ENCODE data around the gene WDR86.

Gene WDR86

DNA sequence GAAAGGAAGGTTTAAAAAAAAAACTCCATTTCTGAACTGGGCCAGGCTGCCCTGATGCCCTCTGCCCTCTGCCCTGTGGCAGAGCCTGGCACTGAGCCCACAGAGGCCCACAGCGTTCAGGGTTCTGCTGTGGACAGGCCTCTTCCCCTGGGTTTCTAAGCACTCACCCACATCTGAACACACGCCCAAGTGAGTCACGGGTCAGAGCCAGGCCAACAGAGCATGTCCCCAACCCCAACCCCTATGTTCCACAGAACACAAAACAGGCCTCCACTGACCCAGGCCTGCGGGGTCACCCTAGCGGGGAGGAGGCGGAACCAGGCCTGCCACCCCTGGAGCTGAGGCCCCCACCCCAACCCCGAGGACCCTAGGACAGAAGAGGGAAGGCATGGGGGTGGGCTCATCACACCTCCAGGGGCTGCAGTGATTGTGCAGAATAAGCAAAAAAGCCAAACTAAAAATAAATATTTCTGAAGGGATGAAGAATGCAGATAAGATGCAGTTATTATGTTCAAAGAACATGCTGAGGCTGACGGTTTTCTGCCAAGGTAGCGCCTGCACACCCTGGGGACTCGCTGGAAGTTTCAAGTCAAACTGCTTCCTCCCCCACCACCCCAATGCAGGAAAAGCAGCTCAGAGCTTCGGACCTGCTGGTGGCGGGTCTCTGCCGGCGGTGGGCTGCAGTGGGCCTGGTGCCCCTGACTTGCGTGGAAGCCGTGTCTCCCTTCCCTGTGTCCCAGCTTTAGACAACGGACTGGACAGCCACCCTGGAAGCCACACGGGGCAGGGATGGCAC lies 5.4 kb downstream of the WDR86 start:
- CTCF ChIA-PET, result interaction anchor here (0.6 kb wide), 1 partner anchor 12 kb away, joined by 3 read pairs; no protein-coding TSS in a partner anchor
- POLR2A ChIA-PET, result no interaction called here

DNA sequence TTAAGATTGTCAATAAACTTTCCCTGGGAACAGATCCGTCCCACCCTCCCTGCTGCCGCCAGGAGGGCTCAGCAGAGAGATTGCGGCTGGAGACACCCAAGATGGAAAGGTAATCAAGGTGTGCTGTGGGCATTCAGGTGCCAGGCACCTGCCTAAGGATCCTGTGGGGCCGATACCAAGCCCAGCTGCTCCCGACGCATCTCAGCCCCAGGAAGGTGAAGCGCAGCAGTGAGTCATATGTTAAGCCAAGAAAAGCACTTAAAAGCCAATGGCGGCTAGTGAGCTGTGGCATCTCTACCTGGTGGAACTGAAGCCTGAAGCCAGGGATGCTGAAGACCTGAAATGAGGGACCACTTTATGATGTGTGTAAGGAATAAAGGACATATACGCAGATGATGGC lies 6.1 kb downstream of the WDR86 start:
- no peak for TF ChIP-seq L3MBTL2 (conservative IDR thresholded peaks at IDR 0.05)
- no peak for TF ChIP-seq ARNT (IDR thresholded peaks at IDR 0.05)
- no peak for TF ChIP-seq CTBP1 (IDR thresholded peaks at IDR 0.05; ENCODE audit: borderline replicate concordance)
- TF ChIP-seq, protein P1, sequence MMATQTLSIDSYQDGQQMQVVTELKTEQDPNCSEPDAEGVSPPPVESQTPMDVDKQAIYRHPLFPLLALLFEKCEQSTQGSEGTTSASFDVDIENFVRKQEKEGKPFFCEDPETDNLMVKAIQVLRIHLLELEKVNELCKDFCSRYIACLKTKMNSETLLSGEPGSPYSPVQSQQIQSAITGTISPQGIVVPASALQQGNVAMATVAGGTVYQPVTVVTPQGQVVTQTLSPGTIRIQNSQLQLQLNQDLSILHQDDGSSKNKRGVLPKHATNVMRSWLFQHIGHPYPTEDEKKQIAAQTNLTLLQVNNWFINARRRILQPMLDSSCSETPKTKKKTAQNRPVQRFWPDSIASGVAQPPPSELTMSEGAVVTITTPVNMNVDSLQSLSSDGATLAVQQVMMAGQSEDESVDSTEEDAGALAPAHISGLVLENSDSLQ (IDR thresholded peaks at IDR 0.05), result no peak
- TF ChIP-seq SP1 (IDR thresholded peaks at IDR 0.05), result no peak
- no peak for TF ChIP-seq ZNF384 (IDR thresholded peaks at IDR 0.05)
- no peak for TF ChIP-seq FOXA1 (IDR thresholded peaks at IDR 0.05)
- TF ChIP-seq LEF1 (IDR thresholded peaks at IDR 0.05; ENCODE audit: borderline replicate concordance), result no peak
- DNase-seq (ENCODE audit: extremely low spot score), result no peak
- CTCF ChIA-PET, result interaction anchor here (0.6 kb wide), 1 partner anchor 11 kb away, joined by 3 read pairs; no protein-coding TSS in a partner anchor
- POLR2A ChIA-PET, result no interaction called here

More for the DNA sequence above, 5.4 kb downstream of the WDR86 start:
- DNase-seq (ENCODE audit: extremely low spot score), result no peak
- TF ChIP-seq TARDBP (IDR thresholded peaks at IDR 0.05) (no peak), CTBP1 (IDR thresholded peaks at IDR 0.05; ENCODE audit: borderline replicate concordance) (no peak), L3MBTL2 (conservative IDR thresholded peaks at IDR 0.05) (no peak), ELF4 (IDR thresholded peaks at IDR 0.05) (no peak), ZNF384 (IDR thresholded peaks at IDR 0.05) (no peak), ARNT (IDR thresholded peaks at IDR 0.05) (no peak), LEF1 (IDR thresholded peaks at IDR 0.05; ENCODE audit: borderline replicate concordance) (no peak), FOXM1 (IDR thresholded peaks at IDR 0.05; ENCODE audit: borderline replicate concordance) (no peak), FOXA1 (IDR thresholded peaks at IDR 0.05) (no peak), HDGF (IDR thresholded peaks at IDR 0.05; ENCODE audit: borderline replicate concordance) (no peak), SP1 (IDR thresholded peaks at IDR 0.05) (no peak), FOXK2 (IDR thresholded peaks at IDR 0.05) (no peak)
- TF ChIP-seq, protein P1 (IDR thresholded peaks at IDR 0.05), result no peak

DNA sequence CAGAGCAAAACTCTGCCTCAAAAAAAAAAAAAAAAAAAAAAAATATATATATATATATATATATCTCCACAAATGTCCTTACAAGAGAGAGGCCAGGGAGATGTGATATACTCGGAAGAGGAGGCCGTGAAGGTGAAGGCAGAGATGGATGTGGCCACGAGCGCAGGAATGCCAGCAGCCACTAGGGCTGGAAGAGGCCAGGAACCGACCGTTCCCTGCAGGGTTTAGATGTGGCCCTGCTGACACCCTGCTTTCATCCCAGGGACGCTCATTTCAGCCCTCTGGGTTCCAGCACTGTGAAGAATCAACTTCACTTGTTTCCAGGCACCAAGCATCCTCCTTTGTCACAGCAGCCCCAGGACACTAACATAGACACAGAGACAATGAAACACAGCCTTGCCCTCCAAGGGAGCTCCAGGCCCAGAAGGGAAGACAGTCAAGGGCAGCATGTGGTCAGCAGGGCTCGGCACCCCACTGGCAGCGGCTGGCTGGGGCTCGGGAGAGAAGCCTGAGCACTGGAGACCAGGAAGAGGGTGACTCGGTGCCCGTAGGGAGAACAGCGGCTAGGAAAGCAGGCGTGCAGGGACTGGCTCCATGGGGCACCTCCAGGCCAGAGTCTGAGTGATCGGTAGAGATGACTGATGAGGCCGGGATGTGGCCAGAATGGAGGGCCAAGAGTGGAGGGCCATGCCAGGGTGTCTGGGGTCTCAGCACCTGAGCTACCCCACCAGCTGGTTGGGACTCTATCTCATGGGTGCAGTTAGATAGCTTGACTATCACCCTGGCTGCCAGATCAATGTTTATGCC lies 7.6 kb downstream of the WDR86 start:
- TF ChIP-seq NFRKB (IDR thresholded peaks at IDR 0.05), result no peak
- no peak for TF ChIP-seq FOXA1 (IDR thresholded peaks at IDR 0.05)
- TF ChIP-seq ELF4 (IDR thresholded peaks at IDR 0.05), result no peak
- TF ChIP-seq CTBP1 (IDR thresholded peaks at IDR 0.05; ENCODE audit: borderline replicate concordance), result no peak
- TF ChIP-seq ZNF384 (IDR thresholded peaks at IDR 0.05), result no peak
- TF ChIP-seq TARDBP (IDR thresholded peaks at IDR 0.05), result no peak
- TF ChIP-seq FOXK2 (IDR thresholded peaks at IDR 0.05), result no peak
- TF ChIP-seq SUZ12 (IDR thresholded peaks at IDR 0.05), result no peak
- POLR2A ChIA-PET, result no interaction called here
- CTCF ChIA-PET, result no interaction called here
- peak; percentile 56 for DNase-seq (ENCODE audit: extremely low spot score)

DNA sequence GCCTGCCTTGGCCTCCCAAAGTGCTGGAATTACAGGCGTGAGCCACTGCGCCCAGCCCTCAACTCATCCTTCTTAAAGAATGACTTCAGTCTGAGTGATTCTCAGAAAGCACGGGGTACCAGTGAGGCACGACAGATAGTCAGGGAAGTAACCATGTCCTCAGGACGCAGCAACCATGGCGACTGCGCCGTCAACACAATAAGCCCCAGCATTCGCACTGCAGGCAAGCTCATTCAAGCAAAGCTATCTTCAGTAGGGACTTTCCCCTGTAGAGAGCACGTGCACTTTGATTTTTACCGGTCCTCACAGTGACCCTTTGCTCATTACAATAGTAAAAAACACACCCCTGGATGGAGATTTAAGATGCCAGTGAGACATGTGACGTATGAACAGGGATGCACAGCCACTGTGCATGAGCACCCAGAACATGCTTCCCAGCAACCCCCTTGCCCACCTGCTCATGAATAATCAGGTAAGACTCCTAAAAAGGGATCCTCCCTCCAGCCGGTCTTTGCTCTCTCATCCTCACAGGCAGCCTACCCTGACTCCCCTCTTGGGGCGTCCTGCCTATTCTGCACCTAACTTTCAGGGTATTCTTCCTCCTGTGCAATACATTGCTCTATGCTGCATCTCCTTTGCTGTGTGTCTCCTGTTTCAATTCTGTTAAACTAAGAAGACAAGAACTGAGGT lies 9.1 kb downstream of the WDR86 start:
- CTCF ChIA-PET, result no interaction called here
- no peak for DNase-seq (ENCODE audit: extremely low spot score)
- TF ChIP-seq SUZ12 (IDR thresholded peaks at IDR 0.05) (no peak), ZNF384 (IDR thresholded peaks at IDR 0.05) (no peak), SP1 (IDR thresholded peaks at IDR 0.05) (no peak), FOXK2 (IDR thresholded peaks at IDR 0.05) (no peak), TARDBP (IDR thresholded peaks at IDR 0.05) (no peak), LEF1 (IDR thresholded peaks at IDR 0.05; ENCODE audit: borderline replicate concordance) (no peak), FOXM1 (IDR thresholded peaks at IDR 0.05; ENCODE audit: borderline replicate concordance) (no peak)
- POLR2A ChIA-PET, result no interaction called here

DNA sequence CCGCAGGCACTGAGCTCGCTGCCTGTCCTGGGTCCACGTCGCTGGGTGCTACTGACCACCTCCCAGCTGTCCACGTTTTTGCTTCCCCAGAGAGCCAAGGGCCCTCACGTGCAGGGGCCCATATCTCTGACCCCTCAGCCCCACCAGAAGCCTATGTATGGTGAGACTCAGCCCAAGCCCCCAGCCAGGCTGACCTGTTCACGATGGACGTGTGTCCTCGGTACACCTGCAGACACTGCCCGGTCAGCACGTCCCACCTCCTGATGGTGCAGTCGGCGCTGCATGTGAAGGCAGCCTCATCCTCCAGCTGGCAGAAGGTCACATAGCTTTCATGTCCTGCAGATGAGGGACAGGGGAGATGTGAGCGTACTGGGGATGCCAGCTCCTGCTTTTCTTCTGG lies 9.9 kb downstream of the WDR86 start:
- ChIA-PET POLR2A (no interaction called here), CTCF (interaction anchor here (0.7 kb wide), 1 partner anchor 33 kb away, joined by 4 read pairs; no protein-coding TSS in a partner anchor)
- TF ChIP-seq L3MBTL2 (conservative IDR thresholded peaks at IDR 0.05), result no peak
- TF ChIP-seq ZNF384 (IDR thresholded peaks at IDR 0.05), result no peak
- no peak for TF ChIP-seq SP1 (IDR thresholded peaks at IDR 0.05)
- no peak for TF ChIP-seq ELF4 (IDR thresholded peaks at IDR 0.05)
- TF ChIP-seq CTBP1 (IDR thresholded peaks at IDR 0.05; ENCODE audit: borderline replicate concordance), result no peak
- TF ChIP-seq HDGF (IDR thresholded peaks at IDR 0.05; ENCODE audit: borderline replicate concordance), result no peak
- no peak for TF ChIP-seq TARDBP (IDR thresholded peaks at IDR 0.05)
- no peak for TF ChIP-seq ARNT (IDR thresholded peaks at IDR 0.05)
- DNase-seq (ENCODE audit: extremely low spot score), result no peak

DNA sequence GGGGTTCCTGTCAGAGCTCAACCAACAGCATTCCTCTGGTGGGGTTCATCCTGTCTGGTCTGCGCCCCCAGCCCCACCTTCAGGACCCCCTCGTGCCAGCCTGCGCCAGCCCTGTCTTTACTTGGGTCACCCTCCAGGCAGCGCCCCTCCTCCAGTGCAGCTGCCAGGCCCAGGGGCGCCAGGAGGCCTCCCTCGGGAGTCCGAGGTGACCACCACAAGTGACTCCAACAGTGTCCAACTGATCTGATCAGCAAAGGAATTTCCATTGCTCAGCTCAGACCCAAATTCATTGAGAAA lies 10.6 kb downstream of the WDR86 start:
- CTCF ChIA-PET, result no interaction called here
- no peak for TF ChIP-seq ZNF384 (IDR thresholded peaks at IDR 0.05)
- TF ChIP-seq SUZ12 (IDR thresholded peaks at IDR 0.05), result no peak
- TF ChIP-seq, protein P1 (IDR thresholded peaks at IDR 0.05), result no peak
- TF ChIP-seq ELF4 (IDR thresholded peaks at IDR 0.05), result no peak
- no peak for TF ChIP-seq ARNT (IDR thresholded peaks at IDR 0.05)
- no peak for TF ChIP-seq L3MBTL2 (conservative IDR thresholded peaks at IDR 0.05)
- no peak for TF ChIP-seq FOXM1 (IDR thresholded peaks at IDR 0.05; ENCODE audit: borderline replicate concordance)
- no peak for TF ChIP-seq HDGF (IDR thresholded peaks at IDR 0.05; ENCODE audit: borderline replicate concordance)
- TF ChIP-seq LEF1 (IDR thresholded peaks at IDR 0.05; ENCODE audit: borderline replicate concordance), result no peak
- no peak for TF ChIP-seq BHLHE40 (IDR thresholded peaks at IDR 0.05; ENCODE audit: borderline replicate concordance)
- no peak for TF ChIP-seq FOXA1 (IDR thresholded peaks at IDR 0.05)
- DNase-seq (ENCODE audit: extremely low spot score), result no peak
- POLR2A ChIA-PET, result no interaction called here

Measured in HEK293T (cell line).